Sigmoid colon (tissue), 7 donors: ENCODE data around the gene OVOL2. TPM values are rescaled to one million over a fixed set of nuclear protein-coding genes. Genes with fewer than 3 reads are reported as not detected.
"Not testable (repeated sequence)": the region's sequence is repeated elsewhere in the genome, so short reads cannot be mapped to it uniquely, and the experiment has no call there.

Source experiments
- DNase-seq: peaks from one replicate; pipeline ENCODE4 v3.0.0-alpha.2; 2019
- H3K27ac ChIP-seq, 4 donors: fragments of 200-600 bp; sonication (generic); one replicate each; pipeline ENCODE4 v1.5.1; 2016 to 2019; ENCODE audit warnings: mild to moderate bottlenecking in 1 of 4
- H3K27me3 ChIP-seq, 3 donors: fragments of 200-600 bp; sonication (generic); one replicate each; pipeline ENCODE4 v1.5.1; 2019; ENCODE audit warnings: mild to moderate bottlenecking in 1 of 3
- H3K36me3 ChIP-seq, 4 donors: fragments of 200-600 bp; sonication (generic); one replicate each; pipeline ENCODE4 v1.5.1; 2016 to 2019
- H3K4me1 ChIP-seq, 4 donors: fragments of 200-600 bp; sonication (generic); one replicate each; pipeline ENCODE4 v1.5.1; 2017 to 2019
- H3K4me3 ChIP-seq, 4 donors: fragments of 200-600 bp; sonication (generic); one replicate each; pipeline ENCODE4 v1.5.1; 2017 to 2019; ENCODE audit warnings: mild to moderate bottlenecking in 2 of 4, moderate library complexity in 1 of 4
- H3K9me3 ChIP-seq, 4 donors: fragments of 200-600 bp in 3 of 4; sonication (generic) in 3 of 4; one replicate each; pipeline versions ENCODE4 v1.5.1 to v1.6.1; 2013 to 2019
- CTCF ChIP-seq, 4 experiments: fragments of 450-650 bp in 3 of 4; fragments of 200-600 bp in 1 of 4; IDR thresholded peaks; one replicate each; pipeline ENCODE4 v1.5.1; 2016 to 2019; ENCODE audit warnings: antibody characterized with exemption in 4 of 4, mild to moderate bottlenecking in 3 of 4, moderate library complexity in 2 of 4
- EP300 ChIP-seq, 4 donors: sonication (generic); formaldehyde crosslinking; IDR thresholded peaks; one replicate each; pipeline ENCODE4 v1.6.1; 2017; ENCODE audit warnings: antibody characterized with exemption in 4 of 4
- POLR2A ChIP-seq, 2 donors: fragments of 450-650 bp; IDR thresholded peaks; one replicate each; pipeline ENCODE4 v1.6.1; 2016; ENCODE audit warnings: antibody characterized with exemption in 2 of 2, mild to moderate bottlenecking in 2 of 2, moderate library complexity in 2 of 2
- POLR2AphosphoS5 ChIP-seq, 4 donors: sonication (generic); formaldehyde crosslinking; IDR thresholded peaks; one replicate each; pipeline ENCODE4 v1.6.1; 2017; ENCODE audit warnings: antibody characterized with exemption in 4 of 4
- WGBS, 2 donors: extraction: QIAGEN DNeasy Blood & Tissue Kit; methylation state at CpG; one replicate each; pipeline ENCODE4 v1.1.7; 2013; 5-methylcytosine and 5-hydroxymethylcytosine counted together
- intact Hi-C: fragments of 100-400 bp; cut with DNase I; formaldehyde crosslinking; loops from one replicate; pipeline ENCODE4 v1.15.1; 2023
- polyA plus RNA-seq, 3 donors: library from polyadenylated mRNA; stranded (reverse); fragments of 200-250 nt; gene quantifications; one replicate each; pipeline ENCODE4 v1.2.3, GENCODE V29; 2013
- total RNA-seq, 4 donors: library from RNA; depleted of rRNA; stranded (reverse); fragments of >200 nt; gene quantifications; one replicate each; pipeline ENCODE4 v1.1.0, GENCODE V29; 2016
- donor health status: healthy with polysubstance abuse.
- donor health status: Bipolar disorder and iron deficiency.
- donor health status: healthy.

Gene OVOL2
- total RNA-seq (not detected), polyA plus RNA-seq (10 to 100 TPM in 2 of 3 donors, 1 to 10 TPM in 1; 9.6 to 15.7 (median 13.2) TPM)

GRCh38 chr20:18057101-18057993 lies at the start of gene OVOL2:
OVOL2 (minus strand) TSS chr20:18057916; CDS start chr20:18057634, 282 bp downstream.
- intact Hi-C loops = no loop called here
- peak within 1 kb of the TSS in 2 of 4 donors; percentile 6 to 44 for H3K27ac ChIP-seq
- TF ChIP-seq EP300 (IDR thresholded peaks at IDR 0.05) (no peak), POLR2AphosphoS5 (IDR thresholded peaks at IDR 0.05) (no peak), POLR2A (IDR thresholded peaks at IDR 0.05) (no peak), CTCF (IDR thresholded peaks at IDR 0.05) (no peak)
- no peak for DNase-seq
- WGBS, 2 donors = 1 to 2% methylated on average over 73 of the region's 73 CpGs
- H3K27me3 ChIP-seq = peaks cover 36 to 93% (median 63%) of the 10 kb centered on the region in 3 donors
- H3K36me3 ChIP-seq = no peaks in the 10 kb centered on the region
- peaks cover 0 to 31% (median 24%) of the 10 kb centered on the region in 4 donors for H3K4me1 ChIP-seq
- no peaks in the 10 kb centered on the region for H3K9me3 ChIP-seq
- peak within 1 kb of the TSS; percentile 16 to 52 (median 42) for H3K4me3 ChIP-seq

GRCh38 chr20:18103497-18103896 lies 45.8 kb upstream of the OVOL2 start:
- TF ChIP-seq POLR2AphosphoS5 (IDR thresholded peaks at IDR 0.05) (no peak), EP300 (IDR thresholded peaks at IDR 0.05) (no peak), CTCF (IDR thresholded peaks at IDR 0.05) (no peak), POLR2A (IDR thresholded peaks at IDR 0.05) (no peak)
- H3K4me3 ChIP-seq = no peak overlapping the region

GRCh38 chr20:18101125-18101810 lies 43.6 kb upstream of the OVOL2 start:
- no peak for TF ChIP-seq EP300 (IDR thresholded peaks at IDR 0.05)
- no peak for TF ChIP-seq POLR2A (IDR thresholded peaks at IDR 0.05)
- TF ChIP-seq CTCF (IDR thresholded peaks at IDR 0.05) = no peak
- no peak for TF ChIP-seq POLR2AphosphoS5 (IDR thresholded peaks at IDR 0.05)
- no peaks in the 10 kb centered on the region for H3K4me1 ChIP-seq
- no peak for DNase-seq
- H3K27me3 ChIP-seq = no peaks in the 10 kb centered on the region
- H3K36me3 ChIP-seq = no peaks in the 10 kb centered on the region
- no peak overlapping the region for H3K4me3 ChIP-seq
- H3K9me3 ChIP-seq = no peaks in the 10 kb centered on the region
- 33 to 50% methylated on average over 7 of the region's 7 CpGs for WGBS, 2 donors
- intact Hi-C loops = no loop called here
- H3K27ac ChIP-seq = no peak overlapping the region

More at GRCh38 chr20:18103497-18103896, 45.8 kb upstream of the OVOL2 start:
- Histone ChIP-seq H3K36me3 (no peaks in the 10 kb centered on the region), H3K27ac (no peak overlapping the region), H3K9me3 (no peaks in the 10 kb centered on the region), H3K4me1 (no peaks in the 10 kb centered on the region), H3K27me3 (no peaks in the 10 kb centered on the region)
- intact Hi-C loops = no loop called here
- 17 to 59% methylated on average over 1 of the region's 1 CpG for WGBS, 2 donors
- DNase-seq = no peak

GRCh38 chr20:18100569-18100968 lies 42.9 kb upstream of the OVOL2 start:
- H3K27ac ChIP-seq, intact Hi-C loops, H3K36me3 ChIP-seq, H3K4me1 ChIP-seq, H3K27me3 ChIP-seq, H3K9me3 ChIP-seq, H3K4me3 ChIP-seq, DNase-seq: not testable (repeated sequence)
- 96 to 98% methylated on average over 11 of the region's 11 CpGs for WGBS, 2 donors

- TF ChIP-seq CTCF (IDR thresholded peaks at IDR 0.05) = no peak
- TF ChIP-seq EP300 (IDR thresholded peaks at IDR 0.05) = no peak
- TF ChIP-seq POLR2A (IDR thresholded peaks at IDR 0.05) = no peak
- TF ChIP-seq POLR2AphosphoS5 (IDR thresholded peaks at IDR 0.05) = no peak
- intact Hi-C loops = no loop called here
- no peaks in the 10 kb centered on the region for H3K9me3 ChIP-seq
- DNase-seq = no peak
- no peaks in the 10 kb centered on the region for H3K36me3 ChIP-seq
- H3K4me3 ChIP-seq = no peak overlapping the region
- H3K27ac ChIP-seq = no peak overlapping the region
- no peaks in the 10 kb centered on the region for H3K27me3 ChIP-seq
- 35 to 60% methylated on average over 5 of the region's 5 CpGs for WGBS, 2 donors
- no peaks in the 10 kb centered on the region for H3K4me1 ChIP-seq
Observed at GRCh38 chr20:18094191-18094590, 36.5 kb upstream of the OVOL2 start.
